ENCODE measurements around the gene KCNE2.
"Not testable (repeated sequence)": the region's sequence is repeated elsewhere in the genome, so short reads cannot be mapped to it uniquely, and the experiment has no call there.

Gene KCNE2

GRCh38 chr21:34354836-34355235, 9.0 kb upstream of the KCNE2 start:
- DNase-seq, result no peak

GRCh38 chr21:34355570-34355969, 8.2 kb upstream of the KCNE2 start:
- no peak for DNase-seq

GRCh38 chr21:34357889-34358288, 5.9 kb upstream of the KCNE2 start:
- DNase-seq, result no peak

GRCh38 chr21:34358866-34359265, 4.9 kb upstream of the KCNE2 start:
- no peak for DNase-seq

GRCh38 chr21:34360488-34361241, 3.1 kb upstream of the KCNE2 start:
- no peak for DNase-seq

GRCh38 chr21:34362136-34362444, 1.7 kb upstream of the KCNE2 start:
- DNase-seq, result no peak

- no peak for DNase-seq
These were observed 1.1 kb upstream of the KCNE2 start for GRCh38 chr21:34362670-34363069.

- DNase-seq, result no peak
These were observed 1.1 kb downstream of the KCNE2 start for GRCh38 chr21:34364921-34365320.

- DNase-seq, result no peak
These were observed 2.0 kb downstream of the KCNE2 start for GRCh38 chr21:34365809-34366208.

- peak; percentile 34 for DNase-seq
These were observed 3.6 kb downstream of the KCNE2 start for GRCh38 chr21:34367320-34367935.

GRCh38 chr21:34369741-34370140, 5.9 kb downstream of the KCNE2 start:
- DNase-seq, result no peak

- no peak for DNase-seq
These were observed 8.5 kb downstream of the KCNE2 start for GRCh38 chr21:34372321-34372720.

GRCh38 chr21:34374462-34374861, 10.7 kb downstream of the KCNE2 start:
- DNase-seq, result not testable (repeated sequence)

GRCh38 chr21:34374940-34375618, 11.3 kb downstream of the KCNE2 start, which contains the start of gene SMIM11:
SMIM11 (plus strand) TSS chr21:34375507; CDS start chr21:34379505, 3,998 bp downstream.
- DNase-seq, result not testable (repeated sequence)

GRCh38 chr21:34375619-34375972, 11.8 kb downstream of the KCNE2 start:
- DNase-seq, result not testable (repeated sequence)

- DNase-seq, result not testable (repeated sequence)
These were observed 19.3 kb downstream of the KCNE2 start for GRCh38 chr21:34383138-34383537.

- DNase-seq, result not testable (repeated sequence)
These were observed 20.1 kb downstream of the KCNE2 start for GRCh38 chr21:34383724-34384415.

- DNase-seq, result not testable (repeated sequence)
These were observed 36.7 kb downstream of the KCNE2 start for GRCh38 chr21:34400522-34400921.

GRCh38 chr21:34404742-34405141, 40.9 kb downstream of the KCNE2 start:
- not testable (repeated sequence) for DNase-seq

- not testable (repeated sequence) for DNase-seq
These were observed 41.9 kb downstream of the KCNE2 start for GRCh38 chr21:34405686-34406085.

- not testable (repeated sequence) for DNase-seq
These were observed 42.3 kb downstream of the KCNE2 start for GRCh38 chr21:34406102-34406501.

- DNase-seq, result not testable (repeated sequence)
These were observed 42.9 kb downstream of the KCNE2 start for GRCh38 chr21:34406676-34407075.

- not testable (repeated sequence) for DNase-seq
These were observed 43.5 kb downstream of the KCNE2 start for GRCh38 chr21:34407294-34407693.
